NCI-H2081 (cell line): Measurements from ENCODE around the gene CERK.

ENCODE experiments used
- DNase-seq, 2 experiments: peaks; one replicate each; lab custom pipeline; 2025; lab: John Stamatoyannopoulos, UW

CERK gene

GRCh38 chr22:46699091-46699490 lies 39.0 kb downstream of the CERK start:
- no peak for DNase-seq

GRCh38 chr22:46697811-46698515 lies 40.1 kb downstream of the CERK start:
- no peak for DNase-seq

GRCh38 chr22:46696614-46697013 lies 41.4 kb downstream of the CERK start:
- DNase-seq: no peak

GRCh38 chr22:46696229-46696518 lies 41.9 kb downstream of the CERK start:
- peak in 1 of 2 experiments; percentile 45 for DNase-seq

- no peak for DNase-seq
Measured at GRCh38 chr22:46695346-46696228, 42.5 kb downstream of the CERK start.

GRCh38 chr22:46694416-46695170 lies 43.5 kb downstream of the CERK start:
- DNase-seq: no peak

- DNase-seq: peak in 1 of 2 experiments; percentile 52
Measured at GRCh38 chr22:46693634-46694415, 44.2 kb downstream of the CERK start.

- DNase-seq: no peak
Measured at GRCh38 chr22:46691571-46691970, 46.5 kb downstream of the CERK start.

GRCh38 chr22:46690146-46690545 lies 47.9 kb downstream of the CERK start:
- DNase-seq: no peak

GRCh38 chr22:46688949-46689348 lies 49.1 kb downstream of the CERK start:
- peak in 1 of 2 experiments; percentile 21 for DNase-seq

- DNase-seq: no peak
Measured at GRCh38 chr22:46687460-46687859, 50.6 kb downstream of the CERK start.

- DNase-seq: no peak
Measured at GRCh38 chr22:46687048-46687444, 51.0 kb downstream of the CERK start.

- no peak for DNase-seq
Measured at GRCh38 chr22:46686221-46687047, 51.6 kb downstream of the CERK start.

- DNase-seq: no peak
Measured at GRCh38 chr22:46684706-46685105, 53.3 kb downstream of the CERK start.

- DNase-seq: no peak
Measured at GRCh38 chr22:46682011-46682731, 55.9 kb downstream of the CERK start.

GRCh38 chr22:46681010-46681409 lies 57.0 kb downstream of the CERK start:
- no peak for DNase-seq

- DNase-seq: no peak
Measured at GRCh38 chr22:46679706-46680269, 58.3 kb downstream of the CERK start.

- no peak for DNase-seq
Measured at GRCh38 chr22:46678785-46679700, 59.0 kb downstream of the CERK start.
